Adrenal gland (tissue), 12 donors: ENCODE results near the gene SLC38A9. TPM values are rescaled to one million over a fixed set of nuclear protein-coding genes. Genes with fewer than 3 reads are reported as not detected.

ENCODE experiments used
- DNase-seq, 7 donors: peaks; one replicate each; pipeline ENCODE4 v3.0.0-alpha.2; 2019 to 2020
- H3K27ac ChIP-seq, 5 donors: fragments of 200-600 bp; sonication (generic) in 4 of 5; 1 replicate in 3 of 5; 2 replicates in 2 of 5; pipeline versions ENCODE4 v1.5.1 to v1.8.0; 2016 to 2020; ENCODE audit warnings: mild to moderate bottlenecking in 1 of 5
- H3K27me3 ChIP-seq: fragments of 200-600 bp; 2 replicates; pipeline ENCODE4 v1.8.0; 2021
- H3K36me3 ChIP-seq, 2 donors: fragments of 200-600 bp; replicated peaks in 1 of 2; 1 replicate in 1 of 2; 2 replicates in 1 of 2; pipeline versions ENCODE4 v1.5.1 to v1.8.0; 2018 to 2022
- H3K4me1 ChIP-seq, 2 donors: fragments of 200-600 bp; replicated peaks in 1 of 2; 1 replicate in 1 of 2; 2 replicates in 1 of 2; pipeline versions ENCODE4 v1.5.1 to v1.8.0; 2018 to 2021
- H3K4me3 ChIP-seq, 4 donors: fragments of 200-600 bp; sonication (generic) in 3 of 4; one replicate each; pipeline ENCODE4 v1.5.1; 2016 to 2018
- H3K9me3 ChIP-seq, 3 donors: fragments of 200-600 bp; sonication (generic) in 1 of 3; replicated peaks in 1 of 3; 1 replicate in 2 of 3; 2 replicates in 1 of 3; pipeline versions ENCODE4 v1.5.1 to v1.8.0; 2016 to 2021
- POLR2A ChIP-seq, 2 donors: fragments of 450-650 bp; IDR thresholded peaks; one replicate each; pipeline ENCODE4 v1.6.1; 2017; ENCODE audit warnings: antibody characterized with exemption in 2 of 2, mild to moderate bottlenecking in 2 of 2, moderate library complexity in 1 of 2
- WGBS, 4 donors: extraction: QIAGEN DNeasy Blood & Tissue Kit in 2 of 4; methylation state at CpG; one replicate each; pipeline versions ENCODE4 v1.1.5 to v1.1.7; 2013 to 2017; 5-methylcytosine and 5-hydroxymethylcytosine counted together
- intact Hi-C, 2 donors: fragments of 100-400 bp; cut with DNase I; formaldehyde crosslinking; loops; one replicate each; pipeline versions ENCODE4 v1.14.1 to v1.15.0; 2022 to 2023
- polyA plus RNA-seq, 3 donors: library from polyadenylated mRNA; stranded (reverse); fragments of 200-250 nt in 2 of 3; fragments of 350-450 nt in 1 of 3; fragmentation: Illumina TruSeq in 1 of 3; extraction: RNeasy Lipid Tissue Mini Kit (QIAGEN cat#74804) in 1 of 3; gene quantifications; one replicate each; pipeline ENCODE4 v1.2.3, GENCODE V29; 2013 to 2014
- total RNA-seq, 9 donors: library from RNA; depleted of rRNA in 4 of 9; stranded (reverse); fragments of >200 nt in 4 of 9; fragments of 120-200 nt in 1 of 9; fragmentation: NEBNext Ultra II Directional in 1 of 9; extraction: Animal tissue kit (Norgen Biotek cat#: 25700) in 1 of 9; gene quantifications; one replicate each; pipeline versions ENCODE4 v1.1.0 to v1.2.4, GENCODE V29; 2013 to 2023
- TF ChIP-seq, protein P1 (sequence below), 6 experiments: fragments of 450-650 bp in 4 of 6; fragments of 200-600 bp in 2 of 6; sonication (generic) in 1 of 6; IDR thresholded peaks; 1 replicate in 5 of 6; 2 replicates in 1 of 6; pipeline versions ENCODE4 v1.5.1 to v1.8.0; 2016 to 2021; ENCODE audit warnings: antibody characterized with exemption in 6 of 6, mild to moderate bottlenecking in 2 of 6, moderate library complexity in 1 of 6
- donor health status: healthy with polysubstance abuse.
- donor health status: Bipolar disorder and iron deficiency.
- donor health status: DM: yes; HTN: yes; CAD: no.
- donor health status: DM: no; HTN: no; CAD: no.
- donor health status: DM: no; HTN: no; CAD: no.
- donor health status: DM: yes; HTN: yes; CAD: no.

The SLC38A9 gene
- total and polyA plus RNA-seq, 12 donors: 7.6 to 61.4 (median 13.8) TPM

- WGBS, 4 donors: 90 to 92% (median 92%) methylated on average over 5 of the region's 5 CpGs
- H3K27ac ChIP-seq: no peak overlapping the region
- H3K4me1 ChIP-seq: peaks cover 0 to 30% of the 10 kb centered on the region in 2 donors
- TF ChIP-seq, protein P1, sequence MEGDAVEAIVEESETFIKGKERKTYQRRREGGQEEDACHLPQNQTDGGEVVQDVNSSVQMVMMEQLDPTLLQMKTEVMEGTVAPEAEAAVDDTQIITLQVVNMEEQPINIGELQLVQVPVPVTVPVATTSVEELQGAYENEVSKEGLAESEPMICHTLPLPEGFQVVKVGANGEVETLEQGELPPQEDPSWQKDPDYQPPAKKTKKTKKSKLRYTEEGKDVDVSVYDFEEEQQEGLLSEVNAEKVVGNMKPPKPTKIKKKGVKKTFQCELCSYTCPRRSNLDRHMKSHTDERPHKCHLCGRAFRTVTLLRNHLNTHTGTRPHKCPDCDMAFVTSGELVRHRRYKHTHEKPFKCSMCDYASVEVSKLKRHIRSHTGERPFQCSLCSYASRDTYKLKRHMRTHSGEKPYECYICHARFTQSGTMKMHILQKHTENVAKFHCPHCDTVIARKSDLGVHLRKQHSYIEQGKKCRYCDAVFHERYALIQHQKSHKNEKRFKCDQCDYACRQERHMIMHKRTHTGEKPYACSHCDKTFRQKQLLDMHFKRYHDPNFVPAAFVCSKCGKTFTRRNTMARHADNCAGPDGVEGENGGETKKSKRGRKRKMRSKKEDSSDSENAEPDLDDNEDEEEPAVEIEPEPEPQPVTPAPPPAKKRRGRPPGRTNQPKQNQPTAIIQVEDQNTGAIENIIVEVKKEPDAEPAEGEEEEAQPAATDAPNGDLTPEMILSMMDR (IDR thresholded peaks at IDR 0.05): no peak
- TF ChIP-seq POLR2A (IDR thresholded peaks at IDR 0.05): no peak
- no peaks in the 10 kb centered on the region for H3K27me3 ChIP-seq
- H3K9me3 ChIP-seq: no peaks in the 10 kb centered on the region
- no peaks in the 10 kb centered on the region for H3K36me3 ChIP-seq
- no peak overlapping the region for H3K4me3 ChIP-seq
- no peak for DNase-seq
- intact Hi-C loops: no loop called here
Measured at GRCh38 chr5:55629815-55630214, 82.3 kb downstream of the SLC38A9 start.

DNA sequence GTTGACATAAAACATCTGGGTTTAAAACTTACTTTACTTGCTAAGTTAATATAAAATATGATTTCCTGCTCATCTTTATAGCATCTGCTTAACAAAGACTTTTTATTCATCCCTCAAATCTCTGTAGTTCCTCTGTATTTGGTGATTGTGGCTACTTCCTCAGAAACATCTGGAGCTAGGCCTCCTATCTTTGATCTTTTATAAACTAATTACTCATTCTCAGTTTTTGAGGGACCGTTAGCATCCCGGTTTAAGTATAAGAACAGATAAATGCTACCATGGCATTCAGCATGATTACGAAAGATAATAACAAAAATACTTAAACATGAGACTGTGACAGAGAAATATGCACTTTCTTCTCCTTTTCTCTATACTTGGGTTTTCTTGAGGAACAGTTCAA lies 85.3 kb downstream of the SLC38A9 start:
- DNase-seq: no peak
- intact Hi-C loops: no loop called here

DNA sequence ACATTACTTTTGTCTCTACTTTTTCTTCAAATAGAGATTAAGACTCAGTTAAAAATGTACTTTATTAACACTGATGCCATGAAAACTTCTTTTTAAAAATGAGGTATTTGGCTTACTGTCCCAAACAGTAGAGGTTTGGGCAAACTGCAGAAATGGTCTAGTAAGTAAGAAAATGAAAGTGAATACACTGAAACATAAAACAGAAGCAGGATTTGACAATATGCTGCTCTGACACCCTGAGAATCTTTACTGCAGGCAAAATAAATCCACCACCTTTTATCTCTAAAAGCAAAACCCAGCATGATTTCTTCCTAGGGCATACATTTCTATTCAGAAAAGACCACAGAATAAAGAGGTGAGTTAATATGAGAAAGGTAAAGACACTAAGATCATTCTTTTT lies 86.2 kb downstream of the SLC38A9 start:
- Histone ChIP-seq H3K27ac (no peak overlapping the region), H3K27me3 (no peaks in the 10 kb centered on the region), H3K4me3 (no peak overlapping the region), H3K36me3 (no peaks in the 10 kb centered on the region), H3K9me3 (no peaks in the 10 kb centered on the region), H3K4me1 (peaks cover 0 to 10% of the 10 kb centered on the region in 2 donors)
- DNase-seq: no peak
- TF ChIP-seq, protein P1 (IDR thresholded peaks at IDR 0.05): no peak
- no peak for TF ChIP-seq POLR2A (IDR thresholded peaks at IDR 0.05)
- intact Hi-C loops: no loop called here

More for the DNA sequence above, 85.3 kb downstream of the SLC38A9 start:
- H3K4me3 ChIP-seq: no peak overlapping the region
- no peaks in the 10 kb centered on the region for H3K27me3 ChIP-seq
- TF ChIP-seq POLR2A (IDR thresholded peaks at IDR 0.05): no peak
- TF ChIP-seq, protein P1 (IDR thresholded peaks at IDR 0.05): no peak
- H3K36me3 ChIP-seq: no peaks in the 10 kb centered on the region
- H3K27ac ChIP-seq: no peak overlapping the region
- 63 to 74% (median 66%) methylated on average over 3 of the region's 3 CpGs for WGBS, 4 donors
- no peaks in the 10 kb centered on the region for H3K9me3 ChIP-seq
- peaks cover 0 to 10% of the 10 kb centered on the region in 2 donors for H3K4me1 ChIP-seq

DNA sequence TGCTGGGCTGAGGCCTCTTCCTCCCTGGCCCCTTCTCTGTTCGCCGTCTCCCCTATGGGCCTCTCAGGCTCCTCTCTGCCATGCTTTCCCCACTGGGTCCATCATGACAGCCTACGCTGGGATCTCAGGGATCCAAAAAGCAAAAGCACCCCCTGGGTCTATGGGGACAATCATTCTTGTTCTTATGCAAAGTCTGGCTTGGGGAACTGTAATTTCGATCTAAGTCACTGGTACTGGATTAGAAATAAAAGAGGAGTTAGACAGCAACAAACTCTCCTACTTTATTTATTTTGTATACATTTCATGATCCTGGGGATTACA lies 86.6 kb downstream of the SLC38A9 start:
- intact Hi-C loops: no loop called here
- Histone ChIP-seq H3K36me3 (no peaks in the 10 kb centered on the region), H3K4me3 (no peak overlapping the region), H3K4me1 (peaks cover 0 to 10% of the 10 kb centered on the region in 2 donors), H3K27me3 (no peaks in the 10 kb centered on the region), H3K27ac (peak overlapping the region in 1 of 5 donors; percentile 45), H3K9me3 (no peaks in the 10 kb centered on the region)
- no peak for DNase-seq
- TF ChIP-seq, protein P1 (IDR thresholded peaks at IDR 0.05): no peak
- TF ChIP-seq POLR2A (IDR thresholded peaks at IDR 0.05): no peak
- WGBS, 4 donors: 87 to 94% (median 90%) methylated on average over 4 of the region's 4 CpGs
